Effector CD4-positive, alpha-beta T cell (primary cell): ENCODE data around the gene TFAP2A.

ENCODE experiments used
- DNase-seq: peaks from one replicate; pipeline ENCODE4 v3.0.0-alpha.2; 2020

Gene TFAP2A

DNA sequence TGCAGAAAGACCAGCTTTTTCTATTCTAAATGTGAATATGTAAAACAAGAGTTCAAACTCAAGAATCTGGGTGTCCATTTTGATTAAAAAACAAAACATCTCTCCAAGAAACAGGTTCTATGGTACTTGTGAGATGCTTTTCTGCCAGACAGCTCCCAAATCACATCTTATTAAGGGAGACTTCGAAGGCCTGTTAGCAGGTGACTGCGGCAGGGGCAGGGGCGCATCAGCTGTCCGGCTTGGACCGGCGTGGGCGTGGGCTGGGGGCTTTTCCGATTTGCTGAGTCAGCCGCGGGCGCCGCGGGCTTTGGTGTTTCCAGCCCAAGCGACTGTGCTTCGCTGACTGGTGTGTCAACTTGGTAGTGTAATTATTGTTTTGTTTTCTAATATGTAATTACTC, 32.6 kb downstream of the TFAP2A start:
- DNase-seq: no peak

DNA sequence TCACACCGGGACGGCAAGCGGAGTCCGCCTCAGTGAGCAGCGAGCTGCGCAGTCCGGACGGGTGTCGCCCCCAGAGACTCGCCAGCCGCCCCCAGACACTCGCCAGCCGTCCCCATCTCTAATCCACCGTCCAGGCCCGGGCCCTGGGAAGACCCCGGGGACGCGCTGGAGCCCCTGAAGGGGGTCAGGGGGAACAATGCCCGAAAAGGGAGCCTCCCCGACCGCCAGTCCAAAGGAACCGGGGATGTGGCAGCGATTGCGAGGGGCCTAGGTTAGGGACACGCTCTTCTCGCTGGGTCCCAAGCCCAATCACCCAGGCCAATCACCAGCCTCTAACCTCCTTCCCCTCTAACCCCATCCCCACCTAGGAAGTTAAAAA, 33.1 kb downstream of the TFAP2A start:
- DNase-seq: no peak

DNA sequence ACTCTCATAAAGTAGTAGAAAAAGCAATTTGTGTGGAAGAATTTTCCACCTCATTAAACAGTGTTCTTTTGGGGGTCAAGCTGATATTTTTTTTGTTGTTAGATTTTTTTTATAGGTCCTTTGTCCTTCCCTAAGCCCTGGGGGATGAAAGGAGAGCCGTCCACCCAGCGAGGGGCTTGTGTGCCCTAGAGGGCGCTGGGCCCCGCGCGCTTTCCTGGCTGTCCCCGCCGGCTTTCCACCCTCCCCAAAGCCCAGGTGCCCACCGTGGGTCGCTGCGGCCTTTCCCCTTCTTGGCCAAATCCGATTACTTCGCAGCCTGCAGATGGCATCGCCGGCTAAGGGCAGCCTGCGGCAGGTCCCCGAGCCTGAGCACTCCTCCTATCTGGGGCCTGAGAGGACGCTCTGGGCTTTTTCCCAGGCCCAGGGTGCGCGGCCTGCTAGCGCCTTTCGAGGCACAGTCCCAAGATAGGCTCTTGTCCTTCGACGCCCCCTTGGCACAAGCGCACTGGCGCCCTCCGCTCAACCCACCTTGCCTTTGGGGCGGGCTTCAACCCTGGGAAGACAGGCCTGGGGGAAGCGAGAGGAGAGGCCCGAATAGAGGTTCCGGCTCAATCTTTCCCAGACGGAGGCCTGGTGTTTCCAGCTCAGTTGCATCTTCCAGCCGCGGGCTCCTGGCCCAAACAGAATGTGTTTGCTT, 33.6 kb downstream of the TFAP2A start:
- DNase-seq: no peak

DNA sequence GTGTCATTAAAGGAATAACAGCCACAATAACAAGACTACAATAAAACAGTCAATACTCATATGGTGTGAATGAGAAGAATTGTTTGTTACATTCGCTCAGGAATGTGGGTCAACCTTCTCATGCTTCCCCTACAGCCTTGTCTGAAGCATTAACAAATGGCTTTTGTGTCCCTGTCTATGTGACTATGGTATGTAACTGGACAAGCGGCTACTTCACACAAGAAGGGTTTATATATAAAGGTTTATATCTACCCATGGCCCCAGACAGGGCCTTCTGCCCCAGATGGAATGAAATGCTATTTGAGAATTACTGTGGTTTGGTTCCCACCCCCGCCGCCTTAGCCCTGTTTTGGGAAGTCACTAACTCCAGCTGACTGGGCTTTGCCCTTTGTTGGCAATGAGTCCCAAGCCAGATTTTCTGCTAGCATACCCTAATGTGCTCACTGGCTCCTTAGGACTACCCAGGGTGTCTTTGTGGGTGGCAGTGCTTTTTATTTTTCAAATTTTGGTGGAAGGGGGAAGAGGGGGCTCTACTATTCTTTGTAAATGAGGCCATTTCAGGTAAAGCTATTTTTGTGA, 39.4 kb downstream of the TFAP2A start:
- no peak for DNase-seq

DNA sequence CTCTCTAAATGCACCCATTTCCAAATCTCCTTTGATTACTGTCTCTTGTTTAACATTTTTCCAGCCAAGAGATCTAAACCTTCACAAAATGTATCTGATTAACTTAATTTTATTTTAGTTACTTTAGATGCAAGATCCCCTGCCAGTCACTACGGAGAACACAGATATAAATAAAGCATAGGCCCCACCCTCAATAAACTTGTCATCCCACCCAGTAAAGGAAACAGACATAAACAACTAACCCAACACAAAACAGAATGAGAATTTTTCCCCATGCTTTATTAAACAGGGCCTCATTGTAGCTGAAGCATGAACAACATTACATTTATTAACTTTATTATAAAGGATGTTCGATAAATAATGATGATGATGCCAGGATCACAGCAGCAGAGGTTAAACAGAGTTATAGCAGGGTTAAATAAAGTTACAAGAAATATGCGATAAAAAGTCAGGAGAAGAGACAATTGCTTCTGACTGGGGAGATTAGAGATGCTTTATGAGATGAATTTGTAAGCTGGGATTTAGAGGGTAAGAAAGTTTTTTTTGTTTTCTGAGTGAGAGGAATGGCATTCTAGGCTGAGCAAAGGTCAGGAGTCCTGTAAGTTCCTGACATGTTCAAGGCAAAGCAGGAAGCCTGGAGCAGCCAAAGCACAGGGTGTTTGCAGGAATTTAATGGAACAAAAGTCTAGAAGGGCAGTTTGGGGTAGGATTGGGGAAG, 41.1 kb downstream of the TFAP2A start:
- no peak for DNase-seq

DNA sequence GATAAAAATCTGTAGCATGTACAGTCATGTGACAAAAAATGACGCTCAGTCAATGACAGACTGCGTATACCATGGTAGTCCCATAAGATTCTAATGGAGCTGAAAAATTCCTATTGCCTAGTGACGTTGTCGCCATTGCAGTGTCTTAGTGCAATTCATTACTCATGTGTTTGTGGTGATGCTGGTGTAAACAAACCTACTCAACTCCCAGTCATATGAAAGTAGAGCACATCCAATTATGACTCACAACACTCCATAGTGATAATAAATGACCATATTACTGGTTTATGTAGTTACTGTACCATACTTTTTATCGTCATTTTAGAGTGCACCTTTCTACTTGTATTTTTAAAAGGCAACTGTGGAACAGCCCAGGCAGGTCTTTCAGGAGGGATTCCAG, 45.0 kb downstream of the TFAP2A start:
- no peak for DNase-seq

DNA sequence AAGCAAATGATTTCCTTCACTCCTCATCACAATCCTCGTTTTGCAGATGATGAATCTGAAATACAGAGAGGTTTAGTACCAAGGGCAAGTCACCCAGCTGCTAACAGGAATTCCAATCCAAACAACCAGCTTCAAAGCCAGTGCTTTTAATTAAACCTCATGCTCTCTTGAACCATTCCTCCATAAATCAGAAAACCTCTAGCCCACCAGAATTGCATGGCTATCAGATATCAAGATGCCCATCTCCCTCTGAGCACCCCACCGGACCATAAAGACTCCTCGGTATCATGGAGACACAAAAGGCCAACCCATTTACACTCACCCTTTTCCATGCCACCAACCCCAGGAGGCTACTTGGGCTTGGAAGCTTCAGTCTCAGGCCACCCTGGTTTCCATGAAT, 46.0 kb downstream of the TFAP2A start:
- no peak for DNase-seq

DNA sequence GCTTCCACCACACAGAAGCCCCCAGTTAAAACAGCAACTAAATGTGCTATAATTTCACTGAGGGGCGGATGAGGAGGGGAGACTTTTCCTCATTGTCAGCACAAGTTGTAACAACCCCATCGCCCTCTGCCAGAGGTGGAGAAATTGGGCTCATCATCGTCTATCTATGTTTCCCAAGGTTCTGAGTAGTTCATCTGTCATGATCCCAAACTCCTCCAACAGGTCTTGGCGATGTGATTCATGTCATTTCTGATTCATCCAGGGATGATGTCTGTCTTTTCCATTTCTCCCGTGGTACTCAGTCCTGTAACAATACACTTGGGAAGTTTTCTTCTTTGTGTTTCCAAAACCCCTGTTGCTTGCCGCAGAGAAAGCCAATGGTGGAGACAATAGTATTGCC, 51.0 kb downstream of the TFAP2A start:
- DNase-seq: no peak

DNA sequence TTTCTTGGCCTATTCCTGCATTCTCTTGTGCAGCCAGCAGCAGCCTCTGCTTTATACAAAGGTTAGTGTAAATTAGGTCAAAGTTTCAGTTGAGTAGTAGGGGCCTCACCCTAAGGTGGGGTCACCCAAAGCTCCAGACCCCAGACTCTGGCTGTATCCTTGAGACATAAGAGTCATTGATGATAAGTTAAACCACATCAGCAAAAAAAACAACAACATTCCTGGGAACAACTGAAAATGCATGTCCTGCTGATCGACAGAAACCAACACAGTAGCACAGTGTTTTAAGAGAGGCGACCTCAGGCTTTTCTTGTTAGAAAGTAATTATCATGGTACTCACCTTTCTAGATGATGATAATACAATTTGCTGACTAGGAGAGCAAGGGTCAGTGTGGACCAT, 52.6 kb downstream of the TFAP2A start:
- no peak for DNase-seq

DNA sequence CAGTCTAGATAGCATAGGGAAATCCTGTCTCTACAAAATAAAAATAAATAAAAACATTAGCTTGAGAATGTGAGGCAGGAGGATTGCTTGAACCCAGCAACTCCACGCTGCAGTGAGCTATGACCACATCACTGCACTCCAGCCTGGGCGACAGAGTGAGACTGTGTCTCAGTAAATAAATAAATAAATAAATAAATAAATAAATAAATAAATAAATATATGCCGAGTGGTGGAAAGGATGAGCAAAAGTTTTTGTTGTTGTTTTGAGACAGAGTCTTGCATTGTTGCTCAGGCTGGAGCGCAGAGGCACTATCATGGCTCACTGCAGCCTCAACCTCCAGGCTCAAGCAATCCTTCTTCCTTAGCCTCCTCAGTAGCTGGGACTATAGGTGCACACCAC, 53.4 kb downstream of the TFAP2A start:
- no peak for DNase-seq

DNA sequence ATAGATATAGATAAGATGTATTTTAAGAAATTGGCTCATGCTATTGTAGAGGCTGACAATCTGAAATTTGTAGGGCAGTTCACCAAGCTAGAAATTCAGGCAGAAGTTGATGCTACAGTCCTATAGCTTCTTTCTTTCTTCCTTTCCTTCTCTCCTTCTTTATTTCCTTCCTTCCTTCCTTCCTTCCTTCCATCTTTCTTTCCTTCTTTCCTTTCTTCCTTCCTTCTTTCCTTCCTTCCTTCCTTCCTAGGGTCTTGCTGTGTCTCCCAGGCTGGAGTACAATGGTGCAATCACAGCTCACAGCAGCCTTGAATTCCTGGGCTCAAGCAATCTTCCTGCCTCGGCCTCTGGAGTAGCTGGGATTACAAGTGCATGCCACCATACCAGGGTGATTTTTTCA, 55.3 kb downstream of the TFAP2A start:
- no peak for DNase-seq

DNA sequence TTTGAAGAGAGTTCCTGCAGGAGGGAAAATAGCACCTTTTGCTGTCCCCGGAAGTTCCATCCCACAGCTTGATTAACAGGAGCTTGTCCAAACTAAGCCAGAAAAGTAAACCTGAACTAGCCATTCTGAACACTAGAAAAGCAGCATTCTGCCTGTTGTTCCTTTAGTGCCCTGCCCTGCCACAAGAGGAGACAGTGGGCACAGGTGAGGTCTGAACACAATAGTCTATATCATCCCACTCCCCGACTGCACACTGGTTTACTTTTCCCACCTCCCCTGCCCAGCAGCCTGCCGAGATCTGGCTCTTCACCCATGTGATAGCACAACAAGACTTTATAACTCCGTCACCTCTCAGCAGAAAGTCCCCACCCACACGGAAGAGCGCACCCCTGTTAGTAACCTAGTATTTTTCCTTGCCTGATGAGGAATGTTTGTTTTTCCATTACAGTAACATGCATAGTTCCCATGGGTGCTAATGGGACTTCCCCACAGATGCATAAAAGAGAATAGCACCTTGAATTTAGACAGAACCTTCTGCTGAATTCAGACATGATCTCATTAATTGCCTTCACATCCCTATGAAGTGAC, 59.7 kb downstream of the TFAP2A start:
- DNase-seq: no peak

DNA sequence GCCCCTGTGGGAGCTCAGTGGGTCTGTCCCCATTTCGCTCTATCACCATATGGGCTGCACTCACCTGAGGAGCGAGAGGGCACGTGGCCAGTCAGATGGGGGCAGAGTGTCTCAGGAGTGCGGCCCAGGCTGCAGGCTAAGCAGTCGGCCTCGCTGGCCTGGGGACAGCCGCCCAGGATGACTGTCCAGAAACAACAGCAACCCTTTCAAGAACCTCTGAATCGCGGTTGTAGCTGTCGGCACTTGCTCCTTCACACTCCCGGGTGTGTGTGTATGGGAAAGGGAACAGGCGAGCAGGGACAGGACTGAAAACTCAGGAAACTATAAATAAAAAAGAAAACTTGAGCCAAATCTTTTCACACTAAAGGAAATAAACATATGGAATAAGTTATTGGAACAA, 63.1 kb downstream of the TFAP2A start:
- no peak for DNase-seq

DNA sequence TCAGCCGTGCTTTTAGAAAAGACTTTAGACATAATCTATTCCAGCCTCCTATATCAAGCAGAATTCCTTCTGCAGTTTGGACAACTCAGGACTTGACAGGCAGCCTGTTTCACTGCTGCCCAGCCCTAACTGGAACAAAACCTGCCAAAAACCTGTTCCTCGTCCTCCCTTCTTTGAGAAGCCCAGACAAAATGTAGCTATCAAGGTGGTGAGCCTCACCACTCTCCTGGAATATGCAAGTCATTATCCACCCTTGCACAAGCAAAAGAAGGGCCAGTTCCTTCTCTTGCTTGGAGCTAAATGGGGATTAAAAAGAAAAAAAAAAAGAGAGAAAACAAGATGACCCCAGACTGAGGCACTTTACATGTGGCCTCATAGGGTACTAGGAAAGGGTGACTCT, 64.2 kb downstream of the TFAP2A start:
- no peak for DNase-seq

DNA sequence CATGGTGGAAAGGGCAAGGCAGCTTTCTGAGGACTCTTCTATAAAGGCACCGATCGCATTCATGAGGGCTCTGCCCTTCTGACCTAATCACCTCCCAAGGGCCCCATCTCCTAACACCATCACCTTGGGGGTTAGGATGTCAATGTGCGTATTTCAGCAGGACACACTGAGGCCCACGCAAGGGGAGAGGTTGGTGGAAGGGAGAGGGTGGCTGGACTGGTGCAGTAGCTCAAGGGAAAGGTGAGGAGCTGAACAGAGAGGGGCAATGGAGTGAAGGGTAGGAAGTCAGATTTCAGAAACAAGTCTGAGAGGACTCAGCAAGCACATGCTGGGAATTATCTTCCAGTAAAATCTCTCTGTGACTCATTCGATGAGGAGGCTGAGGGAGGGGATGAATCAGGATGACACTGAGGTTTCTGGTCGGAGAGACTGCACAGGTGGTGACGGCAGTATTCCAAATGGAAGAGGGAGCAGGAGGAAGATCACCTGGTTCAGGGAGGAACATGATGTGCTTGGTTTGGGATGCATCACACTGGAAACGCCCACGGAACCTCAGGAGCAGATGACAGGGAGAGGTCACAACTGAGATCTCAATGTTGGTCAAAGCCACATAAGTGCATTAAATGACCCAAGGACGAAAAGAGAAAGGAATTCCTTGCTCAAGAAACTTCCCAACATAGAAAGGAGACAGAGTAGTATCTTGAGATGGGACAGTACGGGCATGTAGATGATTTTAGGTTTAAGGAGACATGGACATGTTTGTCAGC, 67.1 kb downstream of the TFAP2A start:
- DNase-seq: no peak
